Measurements from ENCODE around the gene ADAMTSL4. TPM values are rescaled to one million over a fixed set of nuclear protein-coding genes. Genes with fewer than 3 reads are reported as not detected.

ADAMTSL4 gene
- total and polyA plus RNA-seq, 2 of the 8 experiments (the other 6 are each of a cell fraction or from before 2014, with no cell fraction given), result 4.2 to 5.4 TPM

- TF ChIP-seq E2F6 (IDR thresholded peaks at IDR 0.05), result no peak
- 0 out of 2 replicates have a peak, but pooled peaks have one; percentile 5 for TF ChIP-seq GABPA (IDR thresholded peaks at IDR 0.05; ENCODE audit: borderline replicate concordance, insufficient read depth, low read length)
These were observed 451 bp downstream of the ADAMTSL4 start (continued) for GRCh38 chr1:150549496-150550221.
